ENCODE results near the gene NDRG4.

NDRG4 gene, protein sequence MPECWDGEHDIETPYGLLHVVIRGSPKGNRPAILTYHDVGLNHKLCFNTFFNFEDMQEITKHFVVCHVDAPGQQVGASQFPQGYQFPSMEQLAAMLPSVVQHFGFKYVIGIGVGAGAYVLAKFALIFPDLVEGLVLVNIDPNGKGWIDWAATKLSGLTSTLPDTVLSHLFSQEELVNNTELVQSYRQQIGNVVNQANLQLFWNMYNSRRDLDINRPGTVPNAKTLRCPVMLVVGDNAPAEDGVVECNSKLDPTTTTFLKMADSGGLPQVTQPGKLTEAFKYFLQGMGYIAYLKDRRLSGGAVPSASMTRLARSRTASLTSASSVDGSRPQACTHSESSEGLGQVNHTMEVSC

DNA sequence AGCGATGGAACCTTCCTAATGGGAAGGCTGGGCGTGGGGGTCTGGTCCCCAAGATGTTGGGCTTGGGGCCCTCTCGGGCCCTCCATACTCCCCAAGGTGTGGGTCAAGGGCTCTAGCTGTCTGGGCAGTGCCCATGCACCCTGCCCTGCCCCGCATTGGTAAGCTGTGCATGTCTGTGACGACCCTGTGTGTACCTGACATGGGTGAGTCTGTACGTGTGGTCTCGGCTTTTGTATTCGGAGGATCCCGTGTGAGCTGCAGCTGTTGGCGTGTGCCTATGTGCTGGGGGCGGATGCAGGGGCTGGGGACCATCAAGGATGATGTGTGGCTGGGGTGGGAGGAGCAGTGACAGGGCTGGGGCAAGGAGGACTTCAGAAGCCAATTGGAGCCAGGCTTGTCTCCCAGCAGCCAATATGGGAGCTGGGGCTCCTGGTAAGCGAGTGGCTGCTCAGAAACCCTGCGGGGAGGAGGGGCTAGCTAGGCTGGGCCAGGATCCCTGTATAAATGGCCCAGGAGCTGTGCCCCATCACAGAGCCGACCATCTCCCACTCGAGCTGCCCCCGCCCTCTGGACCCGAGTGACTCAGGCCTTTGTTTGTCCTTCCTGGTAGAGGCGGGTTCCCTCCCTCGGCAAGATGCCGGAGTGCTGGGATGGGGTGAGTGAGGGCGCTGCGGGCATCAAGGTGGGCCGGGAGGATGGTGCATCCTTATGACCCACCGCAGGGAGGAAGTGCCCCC lies at the start of gene NDRG4:
NDRG4 (plus strand) TSS at position 529 of the 737 bp plus-strand sequence; CDS start at position 635, 106 bp downstream.
- DNase-seq, result peak; percentile 53

- DNase-seq, result no peak
These were observed 49.4 kb upstream of the NDRG4 start for GRCh38 chr16:58450590-58450989.

GRCh38 chr16:58451265-58451689 lies 48.7 kb upstream of the NDRG4 start:
- DNase-seq, result no peak

- DNase-seq, result peak; percentile 92
These were observed 48.0 kb upstream of the NDRG4 start for GRCh38 chr16:58451945-58452401.

GRCh38 chr16:58452640-58453039 lies 47.3 kb upstream of the NDRG4 start:
- DNase-seq, result no peak

DNA sequence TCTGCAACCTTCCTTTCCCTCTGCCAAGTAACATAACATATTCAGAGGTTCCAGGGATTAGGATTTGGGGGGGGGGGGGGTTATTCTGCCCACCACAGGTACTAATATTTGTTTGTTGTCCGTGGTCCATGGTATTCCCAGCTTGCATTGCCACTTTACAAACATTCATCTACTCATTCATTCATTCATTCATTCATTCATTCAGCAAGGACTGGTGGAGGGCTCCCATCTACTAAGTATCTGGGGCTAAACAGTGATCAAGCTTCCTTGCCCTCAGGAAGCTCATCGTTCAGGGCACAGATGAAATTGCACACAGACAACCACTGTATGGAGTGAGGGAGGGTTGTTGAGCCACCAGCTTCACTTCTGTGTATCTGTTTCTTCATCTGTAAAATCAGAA lies 45.8 kb upstream of the NDRG4 start:
- DNase-seq, result no peak

DNA sequence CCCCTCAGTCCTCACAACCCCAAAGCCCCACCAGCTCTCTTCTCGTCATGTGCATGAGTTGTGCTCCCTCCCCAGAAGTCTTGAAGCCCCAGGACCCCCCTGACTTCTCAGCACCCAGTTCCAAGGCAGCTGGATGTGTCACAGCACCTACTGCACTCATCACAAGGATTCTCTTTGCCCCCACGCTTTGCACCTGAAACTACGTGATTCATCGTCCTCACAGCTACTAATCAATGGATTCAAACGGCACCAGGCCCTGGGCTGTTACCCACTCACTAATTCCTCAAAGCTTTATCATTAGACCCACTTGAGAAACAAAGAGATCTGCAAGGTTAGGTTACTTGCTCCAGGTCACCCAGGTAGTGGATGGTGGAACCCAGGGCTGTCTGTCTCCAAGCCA lies 45.1 kb upstream of the NDRG4 start:
- no peak for DNase-seq

GRCh38 chr16:58455750-58456149 lies 44.2 kb upstream of the NDRG4 start:
- no peak for DNase-seq

- DNase-seq, result no peak
These were observed 43.8 kb upstream of the NDRG4 start for GRCh38 chr16:58456193-58456592.

DNA sequence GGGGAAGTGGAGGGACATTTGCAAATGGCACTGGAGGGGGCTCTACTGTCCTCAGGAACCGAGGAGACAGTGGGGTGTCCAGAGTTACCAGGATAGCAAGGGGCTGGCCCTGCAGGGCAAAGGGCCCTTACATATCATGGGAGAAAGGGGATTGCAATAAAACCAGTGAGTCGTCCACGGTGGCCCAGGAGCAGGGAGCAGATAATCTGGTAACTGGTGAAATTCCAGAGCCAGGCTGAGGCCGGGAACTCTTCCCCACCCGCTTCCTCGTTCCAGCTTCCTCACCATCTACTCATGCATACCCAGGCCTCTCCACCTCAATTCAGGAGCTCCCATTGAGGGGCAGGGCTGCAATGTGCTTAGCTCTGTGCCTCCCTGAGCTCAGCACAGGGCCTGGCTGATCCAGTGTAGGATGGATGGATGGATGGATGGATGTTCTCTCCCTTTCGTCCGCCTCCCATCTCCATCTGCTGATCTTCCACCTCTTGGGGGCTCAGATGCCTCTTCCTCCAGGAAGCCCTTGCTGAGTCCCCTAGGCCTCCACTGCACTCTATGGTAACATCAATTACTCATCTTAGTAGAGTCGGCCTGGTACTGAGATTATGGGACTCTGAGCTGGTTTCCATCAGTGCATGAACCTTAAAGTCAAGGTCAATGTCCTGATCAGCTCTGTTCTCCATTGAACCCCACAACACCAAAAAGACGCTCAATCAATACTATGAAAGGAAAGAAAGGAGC lies 41.2 kb upstream of the NDRG4 start:
- DNase-seq, result no peak

DNA sequence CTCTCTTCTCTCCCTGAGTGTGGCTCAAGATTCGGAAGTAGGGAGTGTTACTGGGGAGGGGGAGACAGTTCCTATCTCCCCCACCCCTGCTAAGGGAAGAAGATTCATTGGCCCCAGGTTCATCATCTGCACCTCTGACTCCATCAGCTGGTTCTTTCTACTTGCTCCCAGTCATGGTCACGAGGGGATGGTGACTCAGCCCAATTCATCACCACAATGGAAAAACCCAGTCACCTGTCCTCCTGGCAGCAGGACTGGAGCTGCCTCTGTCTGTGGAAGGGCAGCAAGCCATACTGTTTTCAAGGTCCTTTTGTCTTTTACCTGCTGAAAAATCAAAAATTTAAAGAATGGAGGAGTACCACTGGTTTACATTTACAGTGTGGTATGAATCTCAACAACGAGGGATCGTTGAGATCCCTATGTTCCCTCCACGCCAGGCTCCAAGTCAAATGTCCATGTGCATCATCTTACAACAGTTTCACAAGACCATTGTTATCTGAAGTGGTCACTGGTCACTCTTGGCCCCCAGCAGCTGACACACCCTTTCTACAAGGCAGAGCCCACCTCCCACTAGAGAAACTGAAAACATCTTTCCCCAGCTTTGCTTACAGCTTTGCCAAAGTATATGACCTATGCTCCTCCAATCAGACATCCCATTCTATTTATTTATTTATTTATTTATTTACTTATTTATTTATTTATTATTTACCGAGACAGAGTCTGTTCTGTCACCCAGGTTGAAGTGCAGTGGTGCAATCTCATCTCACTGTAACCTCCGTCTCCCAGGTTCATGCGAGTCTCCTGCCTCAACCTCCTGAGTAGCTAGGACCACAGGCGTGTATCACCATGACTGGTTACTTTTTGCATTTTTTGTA lies 40.4 kb upstream of the NDRG4 start:
- no peak for DNase-seq

DNA sequence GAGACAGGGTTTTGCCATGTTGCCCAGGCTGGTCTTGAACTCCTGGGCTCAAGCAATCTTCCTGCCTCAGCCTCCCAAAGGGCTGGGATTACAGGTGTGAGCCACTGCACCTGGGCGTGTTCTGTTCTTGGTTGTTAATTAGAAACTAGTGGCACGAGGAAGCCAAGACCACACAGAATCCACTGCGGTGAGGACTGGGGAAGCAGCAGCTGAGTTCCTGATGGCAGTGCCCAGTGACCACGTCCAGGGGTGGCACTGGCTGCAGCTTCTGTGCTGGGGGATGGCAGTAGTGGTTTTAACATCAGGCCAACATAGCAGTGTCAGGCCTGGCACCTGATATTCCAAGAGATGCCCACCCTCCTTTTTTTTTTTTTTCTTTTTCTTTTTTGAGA lies 39.7 kb upstream of the NDRG4 start:
- DNase-seq, result no peak

DNA sequence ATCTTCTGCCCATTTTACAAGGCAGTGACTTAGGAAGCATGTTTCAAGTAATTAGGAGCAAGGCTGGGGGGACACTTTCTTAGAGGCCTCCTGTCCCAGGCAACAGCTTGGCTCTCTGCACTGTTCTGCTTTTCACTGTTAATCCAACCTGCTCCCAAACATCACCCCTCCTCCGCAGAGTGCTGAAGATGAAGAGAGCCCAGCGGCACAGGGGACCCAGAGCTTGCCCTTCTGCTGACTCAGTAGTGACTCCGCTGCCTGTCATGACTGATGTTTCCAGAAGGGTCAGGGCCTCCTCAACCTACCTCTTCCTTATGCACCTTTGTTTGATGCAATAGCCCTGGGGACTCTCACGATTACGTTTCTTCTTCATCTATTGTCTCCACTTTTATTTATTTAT lies 38.9 kb upstream of the NDRG4 start:
- DNase-seq, result no peak

DNA sequence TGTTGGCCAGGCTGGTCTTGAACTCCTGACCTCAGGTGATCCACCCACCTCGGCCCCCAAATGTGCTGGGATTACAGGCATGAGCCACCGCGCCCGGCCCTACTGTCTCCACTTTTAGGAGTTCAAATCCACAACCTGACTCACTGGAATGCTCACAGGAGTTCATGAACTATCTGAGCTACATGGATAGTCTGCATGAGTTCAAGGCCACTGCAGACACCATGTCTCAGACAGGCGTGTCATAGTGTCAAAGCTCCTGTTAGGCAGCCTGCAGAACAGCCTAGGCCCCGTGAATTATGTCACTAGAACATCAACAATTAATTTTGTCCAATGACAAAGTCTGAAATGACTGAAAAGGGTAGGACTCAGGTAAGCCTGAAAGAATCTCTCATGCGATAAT lies 38.3 kb upstream of the NDRG4 start:
- DNase-seq, result no peak

DNA sequence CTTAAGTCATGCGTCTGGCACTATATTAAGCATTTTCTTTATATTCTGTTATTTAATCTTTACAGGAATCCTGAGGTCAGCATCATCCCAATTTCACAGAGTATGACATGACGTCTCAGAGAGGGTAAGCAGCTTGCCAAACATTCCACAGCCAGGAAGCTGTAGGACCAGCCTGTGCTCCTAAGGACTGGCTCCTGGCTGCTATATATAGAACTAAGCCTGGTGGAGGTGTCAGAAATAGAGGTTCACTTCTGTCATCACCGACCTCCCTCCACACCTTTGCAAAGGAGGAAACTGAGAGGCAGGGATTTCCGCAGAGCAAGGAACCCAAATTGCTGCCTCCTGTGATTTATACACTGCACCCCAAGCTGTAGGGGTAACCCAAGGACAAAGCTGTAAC lies 37.9 kb upstream of the NDRG4 start:
- no peak for DNase-seq

- DNase-seq, result no peak
These were observed 37.4 kb upstream of the NDRG4 start for GRCh38 chr16:58462499-58462996.

GRCh38 chr16:58462997-58463941 lies 36.7 kb upstream of the NDRG4 start:
- no peak for DNase-seq

DNA sequence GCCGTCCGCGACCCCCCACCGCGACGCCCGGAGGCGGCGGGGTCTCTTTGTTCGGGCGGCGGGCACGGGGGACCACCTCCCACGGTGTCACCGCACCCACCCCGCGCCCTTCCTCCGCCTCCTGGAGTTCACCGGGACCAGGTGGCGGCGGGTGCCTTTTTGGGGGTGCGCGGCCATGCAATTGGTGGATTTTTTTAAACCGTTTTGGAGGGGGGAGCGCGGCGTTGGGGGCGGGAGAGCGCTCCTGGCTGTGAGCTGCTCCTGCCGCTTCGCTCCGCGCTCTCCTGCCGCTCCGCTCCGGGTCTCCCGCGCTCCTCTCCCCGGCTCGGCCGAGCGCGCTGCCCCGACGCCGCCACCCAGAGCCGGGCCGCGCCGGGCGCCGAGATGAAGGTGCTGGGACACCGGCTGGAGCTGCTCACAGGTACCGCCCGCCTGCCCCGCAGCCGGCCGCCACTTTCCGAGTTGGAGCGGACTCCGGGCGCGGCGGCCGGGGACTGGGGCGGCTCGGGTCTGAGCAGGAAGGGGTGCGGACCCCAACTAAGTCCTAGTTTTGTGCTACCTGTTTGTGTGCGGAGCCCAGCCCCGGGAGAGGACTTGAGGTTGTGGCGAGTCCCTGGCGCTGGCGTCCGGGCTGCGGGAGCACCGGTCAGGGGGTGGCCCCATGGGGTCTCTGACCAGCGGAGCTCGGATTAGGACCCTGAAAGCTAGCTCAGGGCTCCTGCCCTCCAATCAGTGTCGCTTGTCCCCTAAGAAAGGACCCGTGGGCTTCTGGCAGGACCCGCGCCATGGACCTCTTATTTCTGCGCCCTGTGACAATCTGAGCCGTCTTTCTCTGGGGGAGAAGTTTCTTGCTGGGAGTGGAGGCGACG lies 35.7 kb upstream of the NDRG4 start:
- DNase-seq, result no peak

DNA sequence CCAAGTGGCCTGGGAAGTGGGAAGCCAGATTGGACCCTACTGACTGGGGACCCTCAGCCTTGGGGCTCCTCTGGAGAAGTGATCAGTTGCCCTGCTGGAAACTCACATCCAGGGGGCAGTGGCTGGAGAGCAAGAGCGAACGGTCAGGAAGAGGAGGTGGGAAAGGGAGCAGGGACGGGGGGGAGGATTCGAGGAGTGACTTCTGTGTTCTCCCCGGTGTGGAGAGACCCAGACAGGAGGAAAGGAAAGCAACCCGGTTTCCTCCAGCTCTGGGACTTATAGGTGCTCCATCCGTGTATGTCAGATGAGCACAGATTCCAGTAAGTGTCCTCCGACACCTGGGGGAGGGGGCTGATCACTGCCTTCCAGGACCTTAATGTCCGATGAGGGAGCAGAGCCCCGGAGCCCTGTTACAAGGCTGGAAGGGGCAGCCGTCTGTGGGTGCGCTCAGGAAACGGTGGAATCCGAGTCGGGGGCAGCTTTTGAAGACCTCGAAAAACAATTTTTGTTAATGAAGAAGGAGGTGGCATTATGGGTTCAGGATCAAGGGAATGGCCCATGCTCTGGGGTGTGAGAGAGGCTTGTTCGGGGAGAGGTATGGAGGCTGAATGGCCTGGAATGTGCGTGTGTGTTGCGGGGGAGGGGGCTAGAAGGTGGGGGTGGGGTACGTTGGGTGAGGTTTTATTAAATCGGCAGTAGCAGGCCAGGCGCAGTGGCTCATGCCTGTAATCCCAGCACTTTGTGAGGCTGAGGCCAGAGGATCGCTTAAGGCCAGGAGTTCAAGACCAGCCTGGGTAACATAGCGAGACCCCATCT lies 34.8 kb upstream of the NDRG4 start:
- DNase-seq, result no peak
